Right ventricle myocardium superior (tissue), 1 donor: Measurements from ENCODE around the gene MTCP1. TPM values are rescaled to one million over a fixed set of nuclear protein-coding genes. Genes with fewer than 3 reads are reported as not detected.

Experiments
- ATAC-seq: fragments of 200-7000 bp; cut with Tn5 transposase; one replicate; pipeline ENCODE4 v1.9.1; 2020; ENCODE audit warnings: mild to moderate bottlenecking; ENCODE audit not compliant: poor library complexity
- DNase-seq: peaks from one replicate; pipeline ENCODE4 v3.0.0-alpha.2; 2020
- intact Hi-C: fragments of 100-400 bp; cut with DNase I; formaldehyde crosslinking; loops from one replicate; pipeline ENCODE4 v1.11.2; 2022
- long read RNA-seq: library from polyadenylated mRNA; unstranded; transcript quantifications from one replicate; pipeline ENCODE4 v2.0.0, GENCODE V29; 2021
- total RNA-seq: library from RNA; stranded (reverse); fragmentation: NEBNext Ultra II Directional; extraction: Animal tissue kit (Norgen Biotek cat#: 25700); gene quantifications from one replicate; pipeline ENCODE4 v1.2.1, GENCODE V29; 2021
- donor health status: DM: no; HTN: yes; CAD: no; lungs with severe emphysema.

MTCP1 gene
- total RNA-seq = 59.2 TPM
- long read RNA-seq, partial matches to known transcripts = 0 of 2 reads
- long read RNA-seq, other reads (novel, unspliced or antisense) = 1 of 2 reads

DNA sequence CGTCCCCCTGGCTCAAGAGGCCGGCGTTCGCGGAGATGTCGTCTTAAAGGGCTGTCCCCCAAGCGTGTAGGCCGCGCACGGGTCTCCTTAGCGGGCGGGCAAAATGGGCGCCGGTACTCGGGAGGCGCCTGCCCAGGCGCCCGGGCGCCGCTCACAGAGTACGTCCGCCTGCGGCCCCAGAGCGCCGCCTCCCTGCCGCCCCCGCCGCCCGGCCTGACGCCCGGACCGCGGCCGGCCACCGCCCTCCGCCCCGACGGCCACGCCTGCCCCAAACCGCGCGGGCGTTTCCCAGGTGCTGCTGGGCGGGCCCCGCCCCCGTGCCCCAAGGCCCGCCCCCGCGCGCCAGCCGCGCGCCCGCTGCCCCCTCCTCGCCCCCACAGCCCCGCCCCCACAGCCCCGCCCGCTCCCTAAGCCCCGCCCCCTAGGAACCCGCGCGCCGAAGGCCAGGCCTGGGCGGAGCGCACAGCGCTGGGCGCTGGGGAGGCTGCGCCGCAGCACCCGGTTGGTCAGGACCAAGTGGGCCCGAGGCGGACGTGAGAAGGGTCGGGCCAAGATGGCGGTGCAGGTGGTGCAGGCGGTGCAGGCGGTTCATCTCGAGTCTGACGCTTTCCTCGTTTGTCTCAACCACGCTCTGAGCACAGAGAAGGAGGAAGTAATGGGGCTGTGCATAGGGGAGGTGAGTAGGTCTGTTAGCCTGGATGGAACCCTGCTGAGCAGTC lies at the start of gene MTCP1, which contains the start of the genes BRCC3 and CMC4:
TSS of gene MTCP1 (minus strand) at position 162 of the 719 bp plus-strand sequence. CDS start 5,126 bp downstream, outside the sequence.
TSS of gene BRCC3 (plus strand) at position 534 of the 719 bp plus-strand sequence. CDS start at position 554, 20 bp downstream.
TSS of gene CMC4 (minus strand) at position 162 of the 719 bp plus-strand sequence. CDS start 7,113 bp downstream, outside the sequence.
- intact Hi-C loops = no loop called here
- ATAC-seq = peak; percentile 96
- DNase-seq = peak; percentile 87

DNA sequence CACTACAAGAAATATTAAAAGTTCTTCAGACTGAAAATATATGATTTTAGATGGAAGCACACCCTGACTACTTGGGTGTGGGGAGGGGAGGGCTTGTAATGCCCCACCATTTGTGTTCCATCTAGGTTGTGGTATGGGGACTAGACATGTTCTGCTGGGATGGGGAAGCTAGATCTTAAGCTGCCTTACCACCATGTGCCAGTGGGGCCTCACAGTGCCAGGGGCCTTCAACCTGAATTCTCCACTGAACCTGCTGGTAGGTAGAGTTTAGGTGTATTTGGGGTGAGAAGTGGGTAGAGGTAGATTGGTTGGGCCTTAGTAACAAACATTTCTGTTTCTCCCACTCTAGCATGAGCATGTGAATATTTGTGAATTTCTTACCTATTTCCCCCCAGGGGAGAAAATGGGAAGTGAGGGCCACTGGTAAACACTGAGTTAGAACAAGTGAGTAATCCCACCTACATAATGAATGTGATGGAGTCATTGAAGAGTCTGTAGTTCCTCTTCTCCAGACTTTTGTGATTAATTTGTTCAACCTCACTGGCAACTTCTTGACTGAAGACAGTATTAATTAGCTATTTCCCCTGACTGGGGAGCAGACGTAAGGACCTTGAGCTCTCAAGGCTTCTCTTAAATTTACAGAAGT lies 44.4 kb upstream of the MTCP1 start:
- intact Hi-C loops = no loop called here
- ATAC-seq (no peak), DNase-seq (no peak)

DNA sequence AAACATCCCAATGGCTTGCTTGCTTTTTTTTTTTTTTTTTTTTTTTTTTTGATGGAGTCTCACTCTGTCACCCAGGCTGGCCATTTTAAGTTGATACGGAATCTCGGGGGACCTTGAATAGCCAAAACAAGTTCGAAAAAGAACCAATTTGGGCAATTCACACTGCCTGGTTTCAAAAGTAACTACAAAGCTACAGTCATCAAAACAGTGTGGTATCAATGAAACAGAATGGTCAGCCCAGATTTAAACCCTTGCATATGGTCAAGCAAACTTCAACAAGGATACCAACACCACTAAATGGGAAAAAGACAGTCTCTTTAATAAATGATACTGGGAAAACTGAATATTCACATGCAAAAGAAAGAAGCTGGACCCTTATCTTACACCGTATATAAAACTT lies 42.2 kb upstream of the MTCP1 start:
- DNase-seq (no peak), ATAC-seq (no peak)
- intact Hi-C loops = no loop called here

GRCh38 chrX:155112171-155112570 lies 41.2 kb upstream of the MTCP1 start:
- DNase-seq (no peak), ATAC-seq (no peak)
- intact Hi-C loops = no loop called here

DNA sequence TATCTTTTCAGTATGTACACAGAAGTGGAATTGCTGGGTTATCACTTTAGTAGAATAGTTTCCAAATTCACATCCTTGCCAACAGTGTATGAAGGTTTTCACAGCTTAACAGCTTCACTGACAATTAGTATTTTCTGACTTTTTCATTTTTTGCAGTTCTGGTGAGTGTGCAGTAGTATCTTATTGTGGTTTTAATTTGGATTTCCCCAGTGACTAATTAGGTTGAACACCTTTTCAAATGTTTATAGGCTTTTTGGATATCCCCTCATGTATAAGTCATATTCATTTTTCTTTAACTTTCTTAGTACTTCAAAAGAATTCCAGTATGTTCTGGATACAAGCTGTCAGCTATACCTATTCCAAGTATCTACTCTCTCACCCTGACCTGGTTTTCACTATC lies 37.5 kb upstream of the MTCP1 start:
- no peak for DNase-seq
- ATAC-seq = no peak
- intact Hi-C loops = no loop called here

DNA sequence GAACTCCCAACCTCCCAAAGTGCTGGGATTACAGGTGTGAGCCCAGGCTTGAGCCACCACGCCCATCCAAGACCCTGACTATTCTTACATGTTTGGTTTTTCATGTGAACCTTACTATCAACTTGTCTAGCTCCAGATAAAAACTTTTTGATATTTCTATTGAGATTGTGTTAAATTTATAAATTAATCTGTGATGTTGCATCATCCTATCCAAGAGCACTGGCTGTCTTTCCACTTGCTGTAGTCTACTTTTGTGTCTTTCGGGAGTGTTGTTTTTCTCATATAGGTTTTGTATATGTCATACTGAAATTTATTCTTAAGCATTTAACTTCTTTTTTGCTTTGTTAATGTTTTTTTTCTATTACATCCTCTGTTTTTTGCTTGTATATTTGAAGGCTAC lies 35.0 kb upstream of the MTCP1 start:
- DNase-seq (no peak), ATAC-seq (no peak)
- intact Hi-C loops = no loop called here

DNA sequence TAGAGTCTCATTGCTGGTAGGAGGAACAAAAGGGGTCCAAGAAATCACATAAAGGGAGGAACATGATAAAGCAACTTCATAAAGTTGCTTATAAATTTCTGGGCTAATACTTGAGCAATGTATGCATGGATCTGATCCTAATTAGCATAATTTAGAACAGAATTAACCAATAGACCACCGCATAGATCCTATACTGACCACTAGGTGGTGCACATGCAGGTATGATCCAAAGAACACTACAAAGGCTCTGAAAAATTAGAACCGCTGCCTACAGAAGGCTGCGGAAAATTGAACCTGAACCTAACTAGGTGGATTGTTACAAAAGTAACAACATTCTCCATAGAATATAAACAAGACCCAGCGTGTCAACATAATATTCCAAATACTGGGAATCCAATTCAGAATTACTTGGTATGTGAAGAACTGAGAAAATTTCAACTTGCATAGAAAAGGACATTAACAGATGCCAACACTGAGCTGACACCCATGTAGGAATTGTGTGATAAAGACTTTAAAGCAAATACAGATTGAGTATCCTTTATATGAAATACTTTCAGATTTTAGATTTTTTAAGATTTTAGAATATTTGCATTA lies 23.6 kb upstream of the MTCP1 start:
- intact Hi-C loops = no loop called here

GRCh38 chrX:155086961-155087735 lies 16.2 kb upstream of the MTCP1 start:
- intact Hi-C loops = no loop called here
- ATAC-seq (no peak), DNase-seq (no peak)

More for the DNA sequence above, 23.6 kb upstream of the MTCP1 start:
- DNase-seq (no peak), ATAC-seq (no peak)

GRCh38 chrX:155086202-155086840 lies 15.4 kb upstream of the MTCP1 start:
- intact Hi-C loops = no loop called here
- DNase-seq (peak; percentile 44), ATAC-seq (peak; percentile 64)

DNA sequence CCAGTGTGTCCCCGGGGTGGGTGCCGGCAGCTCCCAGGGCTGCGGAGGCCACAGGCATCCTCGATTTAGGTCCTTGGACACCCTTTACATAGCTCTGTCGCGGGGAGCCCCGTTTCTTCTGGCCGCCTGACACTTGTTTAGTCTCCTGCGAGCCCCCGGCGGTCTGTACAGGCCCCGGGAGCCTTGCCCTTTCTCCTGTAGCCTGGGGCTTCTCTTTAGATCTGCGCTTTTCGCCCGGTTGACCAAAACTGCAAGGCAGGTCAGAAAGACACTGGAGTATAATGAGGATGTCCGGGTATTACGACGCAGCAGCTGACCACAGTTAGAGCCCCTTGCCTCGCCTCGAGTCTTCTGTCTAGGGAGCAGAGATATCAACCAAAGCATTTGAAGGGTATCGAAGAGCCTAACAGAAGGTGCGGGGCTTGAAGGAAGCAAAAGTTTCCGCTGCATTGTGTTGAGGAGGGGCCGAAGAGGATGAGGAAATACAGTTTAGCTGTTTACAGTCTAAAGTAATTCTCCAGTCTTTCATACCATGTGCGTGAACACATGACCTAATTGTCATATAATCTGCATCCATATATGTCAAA lies 851 bp upstream of the MTCP1 start:
- intact Hi-C loops = no loop called here
- ATAC-seq = no peak
- no peak for DNase-seq

DNA sequence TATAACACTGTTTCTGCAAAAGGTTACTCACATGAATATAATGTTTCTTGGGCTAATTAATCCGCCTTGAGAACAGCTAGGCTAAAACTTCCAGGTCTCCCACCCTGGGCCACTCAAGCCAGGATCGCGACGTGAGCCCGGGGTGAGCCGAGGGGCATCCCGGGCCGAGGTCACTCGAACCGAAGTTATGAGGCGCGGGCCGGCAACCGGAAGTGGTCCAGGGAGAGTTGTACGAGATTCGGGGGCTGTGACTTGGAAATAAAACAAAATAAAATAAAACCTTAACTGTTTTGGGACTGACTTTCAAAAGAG lies 317 bp downstream of the MTCP1 start:
- intact Hi-C loops = no loop called here
- ATAC-seq (peak; percentile 37), DNase-seq (no peak)

- peak; percentile 34 for DNase-seq
- intact Hi-C loops = no loop called here
- no peak for ATAC-seq
Measured at GRCh38 chrX:155070038-155070437, 898 bp downstream of the MTCP1 start.

DNA sequence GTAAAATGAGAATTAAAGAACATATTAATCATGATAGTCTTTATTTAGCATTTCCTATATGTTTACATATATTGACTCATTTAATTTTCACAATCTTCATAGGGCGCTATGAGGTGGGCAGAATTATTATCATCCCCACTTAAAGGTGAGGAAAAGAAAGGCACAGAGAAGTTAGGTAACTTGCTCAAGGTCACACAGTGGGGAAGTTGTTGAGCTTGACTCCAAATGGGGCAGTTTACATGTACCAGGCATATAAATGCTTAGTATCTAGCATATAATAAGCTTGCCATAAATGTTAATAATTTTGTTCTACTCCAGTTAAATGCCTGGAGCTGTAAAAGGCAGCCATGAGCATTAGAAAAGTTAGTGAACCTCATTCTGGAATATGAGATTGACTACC lies 1.5 kb downstream of the MTCP1 start:
- intact Hi-C loops = no loop called here
- ATAC-seq = no peak
- DNase-seq = no peak

- intact Hi-C loops = no loop called here
- ATAC-seq (no peak), DNase-seq (no peak)
Measured at GRCh38 chrX:155068165-155068564, 2.8 kb downstream of the MTCP1 start.

DNA sequence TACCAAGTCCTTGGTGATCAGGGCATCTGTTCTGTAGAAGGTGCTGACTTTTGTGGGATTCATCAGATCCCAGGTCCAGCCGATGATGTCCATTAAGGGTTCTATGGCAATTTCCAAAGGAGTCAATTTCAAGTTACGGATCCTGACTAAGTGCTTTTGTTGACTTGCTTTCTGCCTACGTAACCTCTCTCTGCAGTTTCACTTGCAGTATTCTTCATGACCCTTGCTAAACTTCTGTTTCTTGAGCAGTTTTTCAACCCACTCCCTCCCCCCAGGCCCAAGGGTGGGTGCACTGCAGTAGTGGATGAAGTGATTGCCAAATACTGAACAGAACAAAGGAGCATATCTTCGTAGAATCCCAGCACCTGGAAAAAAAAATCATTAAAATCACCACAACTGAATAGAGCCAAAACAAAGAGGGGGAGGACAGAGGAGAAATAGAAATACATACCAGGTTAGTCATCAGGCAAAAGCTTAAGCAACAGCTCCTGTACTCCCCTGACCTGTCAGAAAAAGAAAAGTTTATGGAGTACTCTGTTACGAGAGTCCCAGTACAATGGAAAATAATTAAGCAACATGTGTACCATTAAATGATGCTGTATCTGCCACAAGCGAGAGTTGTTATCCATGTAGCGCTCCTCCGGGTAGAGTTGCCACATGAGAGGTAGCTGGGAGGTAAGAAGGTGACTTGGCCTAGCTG lies 5.8 kb downstream of the MTCP1 start:
- intact Hi-C loops = no loop called here
- DNase-seq = no peak
- ATAC-seq = no peak

- intact Hi-C loops = no loop called here
- ATAC-seq = peak; percentile 60
Measured at GRCh38 chrX:155061760-155062159, 9.2 kb downstream of the MTCP1 start.

GRCh38 chrX:155056877-155057792 lies 13.8 kb downstream of the MTCP1 start:
- DNase-seq (peak; percentile 71), ATAC-seq (peak; percentile 92)
- intact Hi-C loops = loop anchor here (10.0 kb wide), 1 partner anchor 72 kb away; no protein-coding TSS in a partner anchor

More at GRCh38 chrX:155061760-155062159, 9.2 kb downstream of the MTCP1 start:
- DNase-seq = no peak
